HG02588 (cell line): ENCODE measurements around the gene HAO2.
A peak's percentile ranks its signal among the peaks of the same experiment; 100 is the strongest.
"Not testable (repeated sequence)": the region's sequence is repeated elsewhere in the genome, so short reads cannot be mapped to it uniquely, and the experiment has no call there.

ENCODE experiments used
- ATAC-seq: cut with Tn5 transposase; IDR thresholded peaks from one replicate; pipeline ENCODE4 v1.9.1; 2021; ENCODE audit warnings: mild to moderate bottlenecking, moderate library complexity; ENCODE audit not compliant: unreplicated experiment

HAO2 gene

GRCh38 chr1:119368554-119368953, at the start of gene HAO2:
TSS of gene HAO2 (plus strand) at chr1:119368785. CDS start at chr1:119381086, 12,301 bp downstream.
- no peak for ATAC-seq

GRCh38 chr1:119320100-119320499, 48.5 kb upstream of the HAO2 start:
- no peak for ATAC-seq

GRCh38 chr1:119321666-119322419, 46.7 kb upstream of the HAO2 start:
- ATAC-seq = no peak

- ATAC-seq = peak; percentile 85
These were observed 45.2 kb upstream of the HAO2 start for GRCh38 chr1:119323216-119323982.

- no peak for ATAC-seq
These were observed 44.4 kb upstream of the HAO2 start for GRCh38 chr1:119324198-119324597.

GRCh38 chr1:119326251-119326650, 42.3 kb upstream of the HAO2 start:
- ATAC-seq = no peak

GRCh38 chr1:119327094-119327449, 41.5 kb upstream of the HAO2 start:
- no peak for ATAC-seq

GRCh38 chr1:119327450-119328155, 41.0 kb upstream of the HAO2 start:
- no peak for ATAC-seq

- ATAC-seq = no peak
These were observed 38.8 kb upstream of the HAO2 start for GRCh38 chr1:119329541-119330461.

- ATAC-seq = no peak
These were observed 38.0 kb upstream of the HAO2 start for GRCh38 chr1:119330466-119331189.

- no peak for ATAC-seq
These were observed 37.4 kb upstream of the HAO2 start for GRCh38 chr1:119331190-119331515.

- no peak for ATAC-seq
These were observed 36.7 kb upstream of the HAO2 start for GRCh38 chr1:119331915-119332314.

GRCh38 chr1:119332622-119333021, 36.0 kb upstream of the HAO2 start:
- ATAC-seq = no peak

- ATAC-seq = no peak
These were observed 35.3 kb upstream of the HAO2 start for GRCh38 chr1:119333163-119333896.

GRCh38 chr1:119333897-119334250, 34.7 kb upstream of the HAO2 start:
- not testable (repeated sequence) for ATAC-seq

- ATAC-seq = no peak
These were observed 31.7 kb upstream of the HAO2 start for GRCh38 chr1:119336848-119337247.

GRCh38 chr1:119338004-119338403, 30.6 kb upstream of the HAO2 start:
- no peak for ATAC-seq

GRCh38 chr1:119338757-119339156, 29.8 kb upstream of the HAO2 start:
- no peak for ATAC-seq

GRCh38 chr1:119340861-119341261, 27.7 kb upstream of the HAO2 start:
- ATAC-seq = no peak
